SJSA1 (cell line): ENCODE results near the gene DUOX2. TPM values are rescaled to one million over a fixed set of nuclear protein-coding genes. Genes with fewer than 3 reads are reported as not detected.
"Not testable (repeated sequence)": the region's sequence is repeated elsewhere in the genome, so short reads cannot be mapped to it uniquely, and the experiment has no call there.

Experiments used
- DNase-seq, 2 experiments: peaks; one replicate each; pipeline ENCODE4 v3.0.0-alpha.2; 2015 to 2020; ENCODE audit warnings: low spot score in 2 of 2, low read depth in 1 of 2
- H3K27ac ChIP-seq: fragments of 250-450 bp; sonication (Bioruptor Pico); 2 replicates; pipeline ENCODE4 v1.5.1; 2020; ENCODE audit warnings: mild to moderate bottlenecking, moderate library complexity
- H3K27me3 ChIP-seq: fragments of 250-450 bp; sonication (Bioruptor Pico); replicated peaks from 2 replicates; pipeline ENCODE4 v1.5.1; 2020; ENCODE audit warnings: mild to moderate bottlenecking, moderate library complexity
- H3K36me3 ChIP-seq: fragments of 250-450 bp; sonication (Bioruptor Pico); 2 replicates; pipeline ENCODE4 v1.5.1; 2020; ENCODE audit warnings: mild to moderate bottlenecking
- H3K4me1 ChIP-seq: fragments of 250-450 bp; sonication (Bioruptor Pico); replicated peaks from 2 replicates; pipeline ENCODE4 v1.6.1; 2021; ENCODE audit warnings: mild to moderate bottlenecking
- H3K4me3 ChIP-seq: fragments of 250-450 bp; sonication (Bioruptor Pico); 2 replicates; pipeline ENCODE4 v1.5.1; 2020; ENCODE audit warnings: mild to moderate bottlenecking
- H3K9me3 ChIP-seq: fragments of 250-450 bp; sonication (Bioruptor Pico); replicated peaks from 2 replicates; pipeline ENCODE4 v1.5.1; 2020; ENCODE audit warnings: mild to moderate bottlenecking
- total RNA-seq: library from RNA; depleted of rRNA; stranded (reverse); fragments of >200 nt; shearing (Covaris generic); gene quantifications from 2 replicates; pipeline ENCODE4 v1.2.3, GENCODE V29; 2014

DUOX2 gene
- total RNA-seq, 1 experiment from 2014 or later = not detected

- H3K9me3 ChIP-seq = no peaks in the 10 kb centered on the region
- H3K4me1 ChIP-seq = no peaks in the 10 kb centered on the region
- peaks cover 8% of the 10 kb centered on the region; the same call in 1 of the 2 replicates for H3K27me3 ChIP-seq
- H3K36me3 ChIP-seq = no peaks in the 10 kb centered on the region
- no peak overlapping the region for H3K4me3 ChIP-seq
- no peak for DNase-seq
- H3K27ac ChIP-seq = no peak overlapping the region
Measured at GRCh38 chr15:45093622-45094357, 20.2 kb downstream of the DUOX2 start.

DNA sequence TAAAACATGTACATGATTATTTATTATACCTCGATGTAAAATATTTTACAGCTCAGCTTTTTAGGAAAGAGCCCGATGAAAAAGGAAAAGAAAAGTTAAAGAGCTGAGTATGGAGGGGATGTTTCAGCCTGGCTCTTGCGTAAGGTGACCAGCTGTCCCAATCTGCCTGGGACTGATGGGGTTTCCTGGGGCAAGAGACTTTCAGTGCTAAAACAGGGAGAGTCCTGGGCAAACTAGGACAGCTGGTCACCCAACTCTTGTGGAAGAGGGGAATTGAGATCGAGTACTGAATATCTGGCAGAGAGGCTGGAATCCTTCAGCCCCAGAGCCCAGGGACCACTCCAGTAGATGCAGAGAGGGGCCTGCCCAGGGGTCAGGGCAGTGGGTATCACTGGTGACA is 21.0 kb downstream of the DUOX2 start:
- DNase-seq = no peak
- Histone ChIP-seq H3K27me3 (peaks cover 8% of the 10 kb centered on the region; the same call in 1 of the 2 replicates), H3K9me3 (no peaks in the 10 kb centered on the region), H3K36me3 (no peaks in the 10 kb centered on the region), H3K27ac (no peak overlapping the region), H3K4me1 (no peaks in the 10 kb centered on the region), H3K4me3 (no peak overlapping the region)

DNA sequence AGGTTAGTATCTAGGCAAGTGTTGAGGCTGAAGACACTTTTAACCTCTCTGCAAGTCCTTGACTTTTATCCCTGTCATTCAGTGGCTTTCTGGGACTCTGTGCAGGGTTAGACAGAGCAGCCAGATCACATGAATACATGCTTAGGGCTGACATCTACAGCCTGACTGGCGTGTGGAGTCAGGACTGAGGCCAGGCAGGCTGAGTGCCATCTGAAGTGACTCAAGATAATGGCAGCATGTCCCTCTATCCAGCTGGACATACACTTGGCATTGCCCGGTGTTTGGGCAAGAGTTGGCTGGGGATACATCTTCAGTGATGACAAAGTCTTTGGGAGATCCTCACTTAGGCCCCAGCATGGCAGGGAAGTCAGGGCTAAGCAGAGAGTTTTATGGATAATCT is 22.4 kb downstream of the DUOX2 start:
- no peak overlapping the region for H3K27ac ChIP-seq
- peaks cover 8% of the 10 kb centered on the region; the same call in 1 of the 2 replicates for H3K27me3 ChIP-seq
- H3K36me3 ChIP-seq = no peaks in the 10 kb centered on the region
- no peaks in the 10 kb centered on the region for H3K4me1 ChIP-seq
- no peak overlapping the region for H3K4me3 ChIP-seq
- no peaks in the 10 kb centered on the region for H3K9me3 ChIP-seq
- no peak for DNase-seq

GRCh38 chr15:45091161-45091560 is 22.8 kb downstream of the DUOX2 start:
- H3K4me1 ChIP-seq = no peaks in the 10 kb centered on the region
- no peak overlapping the region for H3K4me3 ChIP-seq

DNA sequence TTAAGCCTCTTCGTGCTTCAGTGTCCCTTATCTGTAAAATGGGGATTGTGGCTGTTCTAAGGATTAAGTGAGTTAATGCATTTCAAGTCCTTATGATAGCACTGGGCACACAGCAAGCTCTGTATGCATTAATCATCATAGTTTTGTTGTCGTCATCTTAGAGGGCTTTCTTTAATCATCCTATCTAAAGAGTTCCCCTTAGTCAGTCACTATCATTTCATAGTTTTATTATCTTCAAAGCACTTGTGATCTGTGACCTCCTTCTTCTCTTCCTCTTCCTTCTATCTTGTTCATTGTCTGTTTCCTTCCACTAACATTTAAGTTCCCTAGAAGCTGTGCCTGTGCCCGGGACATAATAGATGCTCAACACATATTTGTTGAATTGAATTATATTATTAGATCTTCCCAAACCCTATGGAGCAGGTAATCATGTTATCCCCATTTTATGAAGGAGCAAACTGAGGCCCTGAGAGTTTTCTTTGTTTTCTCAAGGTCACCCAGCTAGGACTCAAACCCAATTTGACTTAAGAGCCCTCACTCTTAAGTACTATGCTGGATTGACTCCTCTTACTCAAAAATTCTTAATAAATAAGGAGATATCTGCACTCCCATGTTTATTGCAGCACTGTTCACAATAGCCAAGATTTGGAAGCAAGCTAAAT is 24.1 kb downstream of the DUOX2 start:
- no peak for DNase-seq

More at GRCh38 chr15:45091161-45091560, 22.8 kb downstream of the DUOX2 start:
- no peaks in the 10 kb centered on the region for H3K9me3 ChIP-seq
- no peaks in the 10 kb centered on the region for H3K36me3 ChIP-seq
- peaks cover 8% of the 10 kb centered on the region; the same call in 1 of the 2 replicates for H3K27me3 ChIP-seq
- no peak for DNase-seq
- H3K27ac ChIP-seq = no peak overlapping the region

GRCh38 chr15:45088801-45089711 is 24.9 kb downstream of the DUOX2 start:
- no peaks in the 10 kb centered on the region for H3K9me3 ChIP-seq
- no peak overlapping the region for H3K27ac ChIP-seq
- peaks cover 8% of the 10 kb centered on the region; the same call in 1 of the 2 replicates for H3K27me3 ChIP-seq
- H3K4me3 ChIP-seq = no peak overlapping the region
- no peaks in the 10 kb centered on the region for H3K4me1 ChIP-seq
- H3K36me3 ChIP-seq = no peaks in the 10 kb centered on the region
- no peak for DNase-seq

More for the DNA sequence above, 24.1 kb downstream of the DUOX2 start:
- Histone ChIP-seq H3K36me3 (no peaks in the 10 kb centered on the region), H3K27me3 (peaks cover 8% of the 10 kb centered on the region; the same call in 1 of the 2 replicates), H3K4me3 (no peak overlapping the region), H3K9me3 (no peaks in the 10 kb centered on the region), H3K27ac (no peak overlapping the region), H3K4me1 (no peaks in the 10 kb centered on the region)

- H3K27ac ChIP-seq = no peak overlapping the region
- peaks cover 8% of the 10 kb centered on the region; the same call in 1 of the 2 replicates for H3K27me3 ChIP-seq
- no peaks in the 10 kb centered on the region for H3K9me3 ChIP-seq
- no peak for DNase-seq
- no peaks in the 10 kb centered on the region for H3K36me3 ChIP-seq
- no peak overlapping the region for H3K4me3 ChIP-seq
- H3K4me1 ChIP-seq = no peaks in the 10 kb centered on the region
Measured at GRCh38 chr15:45087513-45087912, 26.5 kb downstream of the DUOX2 start.

- no peaks in the 10 kb centered on the region for H3K36me3 ChIP-seq
- no peaks in the 10 kb centered on the region; the same call in 1 of the 2 replicates for H3K27me3 ChIP-seq
- H3K9me3 ChIP-seq = no peaks in the 10 kb centered on the region
- no peak for DNase-seq
- no peak overlapping the region for H3K4me3 ChIP-seq
- no peak overlapping the region for H3K27ac ChIP-seq
- H3K4me1 ChIP-seq = no peaks in the 10 kb centered on the region
Measured at GRCh38 chr15:45084163-45084562, 29.8 kb downstream of the DUOX2 start.

- H3K4me1 ChIP-seq = no peaks in the 10 kb centered on the region
- no peaks in the 10 kb centered on the region for H3K9me3 ChIP-seq
Measured at GRCh38 chr15:45083223-45083622, 30.7 kb downstream of the DUOX2 start.

GRCh38 chr15:45082412-45082811 is 31.6 kb downstream of the DUOX2 start:
- not testable (repeated sequence) for H3K9me3 ChIP-seq, DNase-seq, H3K4me3 ChIP-seq, H3K36me3 ChIP-seq, H3K27ac ChIP-seq, H3K4me1 ChIP-seq, H3K27me3 ChIP-seq

More at GRCh38 chr15:45083223-45083622, 30.7 kb downstream of the DUOX2 start:
- no peak overlapping the region for H3K4me3 ChIP-seq
- DNase-seq = no peak
- H3K27me3 ChIP-seq = no peaks in the 10 kb centered on the region; the same call in 1 of the 2 replicates
- H3K36me3 ChIP-seq = no peaks in the 10 kb centered on the region
- H3K27ac ChIP-seq = no peak overlapping the region

DNA sequence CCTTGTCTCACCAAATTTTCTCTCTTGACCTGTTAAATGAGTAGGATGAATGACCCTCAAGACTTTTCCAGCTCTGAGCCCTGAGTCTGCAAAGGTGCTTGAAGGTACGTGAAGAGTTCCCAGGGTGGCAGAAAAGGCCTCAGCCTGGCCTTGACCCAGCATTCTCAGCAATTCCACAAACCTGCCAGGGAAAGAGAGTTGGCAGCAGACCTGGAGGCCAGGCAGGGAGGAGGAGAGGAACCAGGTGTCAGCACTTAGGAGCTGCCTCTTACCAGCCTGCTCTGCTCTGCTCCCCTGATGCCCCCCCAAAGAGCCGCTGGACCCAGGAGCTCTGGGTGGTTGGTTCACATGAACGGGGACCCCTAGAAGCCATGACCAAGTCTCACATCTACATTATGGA is 33.4 kb downstream of the DUOX2 start:
- not testable (repeated sequence) for H3K9me3 ChIP-seq, H3K4me1 ChIP-seq, H3K36me3 ChIP-seq, DNase-seq, H3K27ac ChIP-seq, H3K4me3 ChIP-seq, H3K27me3 ChIP-seq

GRCh38 chr15:45079628-45080246 is 34.2 kb downstream of the DUOX2 start:
- not testable (repeated sequence) for DNase-seq, H3K4me3 ChIP-seq, H3K36me3 ChIP-seq, H3K27ac ChIP-seq, H3K9me3 ChIP-seq, H3K27me3 ChIP-seq, H3K4me1 ChIP-seq

GRCh38 chr15:45079201-45079600 is 34.8 kb downstream of the DUOX2 start:
- DNase-seq, H3K27me3 ChIP-seq, H3K9me3 ChIP-seq, H3K27ac ChIP-seq, H3K36me3 ChIP-seq, H3K4me3 ChIP-seq, H3K4me1 ChIP-seq: not testable (repeated sequence)
